Tibial artery (tissue), 4 donors: ENCODE measurements around the gene ABHD15.
A peak's percentile ranks its signal among the peaks of the same experiment; 100 is the strongest.

Experiments
- DNase-seq, 2 donors: peaks; one replicate each; pipeline ENCODE4 v3.0.0-alpha.2; 2019
- H3K27ac ChIP-seq, 2 donors: fragments of 200-600 bp; sonication (generic) in 1 of 2; 1 replicate in 1 of 2; 2 replicates in 1 of 2; pipeline ENCODE4 v1.5.1; 2018 to 2019; ENCODE audit warnings: mild to moderate bottlenecking in 1 of 2
- H3K27me3 ChIP-seq, 2 donors: fragments of 200-600 bp; sonication (generic) in 1 of 2; one replicate each; pipeline versions ENCODE4 v1.5.1 to v1.6.0; 2016 to 2019
- H3K36me3 ChIP-seq, 3 donors: fragments of 200-600 bp; sonication (generic) in 2 of 3; one replicate each; pipeline ENCODE4 v1.5.1; 2016 to 2019; ENCODE audit warnings: mild to moderate bottlenecking in 2 of 3
- H3K4me1 ChIP-seq, 4 donors: fragments of 200-600 bp; sonication (generic) in 2 of 4; 1 replicate in 3 of 4; 2 replicates in 1 of 4; pipeline ENCODE4 v1.5.1; 2016 to 2019
- H3K4me3 ChIP-seq, 2 donors: fragments of 200-600 bp; sonication (generic) in 1 of 2; 1 replicate in 1 of 2; 2 replicates in 1 of 2; pipeline ENCODE4 v1.5.1; 2018 to 2019; ENCODE audit warnings: mild to moderate bottlenecking in 2 of 2
- H3K9me3 ChIP-seq, 3 donors: fragments of 200-600 bp; sonication (generic) in 1 of 3; one replicate each; pipeline ENCODE4 v1.5.1; 2016 to 2019
- intact Hi-C: fragments of 100-400 bp; cut with DNase I; formaldehyde crosslinking; loops from one replicate; pipeline ENCODE4 v1.15.0; 2023; ENCODE audit warnings: low total_unique reads
- TF ChIP-seq, protein P1 (sequence below), 2 experiments: fragments of 200-600 bp in 1 of 2; fragments of 450-650 bp in 1 of 2; IDR thresholded peaks; one replicate each; pipeline ENCODE4 v1.5.1; 2017 to 2019; ENCODE audit warnings: antibody characterized with exemption in 2 of 2, mild to moderate bottlenecking in 1 of 2, moderate library complexity in 1 of 2

Gene ABHD15

GRCh38 chr17:29593591-29594518 lies 27.0 kb upstream of the ABHD15 start:
- Histone ChIP-seq H3K4me1 (peaks cover 0 to 45% (median 41%) of the 10 kb centered on the region in 4 donors), H3K9me3 (no peaks in the 10 kb centered on the region), H3K4me3 (peak overlapping the region; percentile 62 to 74), H3K27me3 (no peaks in the 10 kb centered on the region), H3K27ac (peak overlapping the region; percentile 17 to 48), H3K36me3 (no peaks in the 10 kb centered on the region)
- intact Hi-C loops = loop anchor here (10.0 kb wide), 1 partner anchor 769 kb away; no protein-coding TSS in a partner anchor
- no peak for DNase-seq
- TF ChIP-seq, protein P1, sequence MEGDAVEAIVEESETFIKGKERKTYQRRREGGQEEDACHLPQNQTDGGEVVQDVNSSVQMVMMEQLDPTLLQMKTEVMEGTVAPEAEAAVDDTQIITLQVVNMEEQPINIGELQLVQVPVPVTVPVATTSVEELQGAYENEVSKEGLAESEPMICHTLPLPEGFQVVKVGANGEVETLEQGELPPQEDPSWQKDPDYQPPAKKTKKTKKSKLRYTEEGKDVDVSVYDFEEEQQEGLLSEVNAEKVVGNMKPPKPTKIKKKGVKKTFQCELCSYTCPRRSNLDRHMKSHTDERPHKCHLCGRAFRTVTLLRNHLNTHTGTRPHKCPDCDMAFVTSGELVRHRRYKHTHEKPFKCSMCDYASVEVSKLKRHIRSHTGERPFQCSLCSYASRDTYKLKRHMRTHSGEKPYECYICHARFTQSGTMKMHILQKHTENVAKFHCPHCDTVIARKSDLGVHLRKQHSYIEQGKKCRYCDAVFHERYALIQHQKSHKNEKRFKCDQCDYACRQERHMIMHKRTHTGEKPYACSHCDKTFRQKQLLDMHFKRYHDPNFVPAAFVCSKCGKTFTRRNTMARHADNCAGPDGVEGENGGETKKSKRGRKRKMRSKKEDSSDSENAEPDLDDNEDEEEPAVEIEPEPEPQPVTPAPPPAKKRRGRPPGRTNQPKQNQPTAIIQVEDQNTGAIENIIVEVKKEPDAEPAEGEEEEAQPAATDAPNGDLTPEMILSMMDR (IDR thresholded peaks at IDR 0.05) = no peak

- peak in 1 of 2 donors; percentile 55 for DNase-seq
- TF ChIP-seq, protein P1 (IDR thresholded peaks at IDR 0.05) = no peak
- H3K27ac ChIP-seq = peak within 1 kb of the TSS; percentile 77 to 86
- no peaks in the 10 kb centered on the region for H3K9me3 ChIP-seq
- intact Hi-C loops = loop anchor here (10.0 kb wide), 1 partner anchor 768 kb away; no protein-coding TSS in a partner anchor
- H3K4me3 ChIP-seq = peak within 1 kb of the TSS; percentile 74
- no peaks in the 10 kb centered on the region for H3K36me3 ChIP-seq
- H3K27me3 ChIP-seq = no peaks in the 10 kb centered on the region
- peaks cover 0 to 53% (median 47%) of the 10 kb centered on the region in 4 donors for H3K4me1 ChIP-seq
Observed at GRCh38 chr17:29592850-29593551, 26.2 kb upstream of the ABHD15 start, which contains the start of gene ANKRD13B. ANKRD13B (plus strand) TSS chr17:29593132; CDS start chr17:29593622, 490 bp downstream.

DNA sequence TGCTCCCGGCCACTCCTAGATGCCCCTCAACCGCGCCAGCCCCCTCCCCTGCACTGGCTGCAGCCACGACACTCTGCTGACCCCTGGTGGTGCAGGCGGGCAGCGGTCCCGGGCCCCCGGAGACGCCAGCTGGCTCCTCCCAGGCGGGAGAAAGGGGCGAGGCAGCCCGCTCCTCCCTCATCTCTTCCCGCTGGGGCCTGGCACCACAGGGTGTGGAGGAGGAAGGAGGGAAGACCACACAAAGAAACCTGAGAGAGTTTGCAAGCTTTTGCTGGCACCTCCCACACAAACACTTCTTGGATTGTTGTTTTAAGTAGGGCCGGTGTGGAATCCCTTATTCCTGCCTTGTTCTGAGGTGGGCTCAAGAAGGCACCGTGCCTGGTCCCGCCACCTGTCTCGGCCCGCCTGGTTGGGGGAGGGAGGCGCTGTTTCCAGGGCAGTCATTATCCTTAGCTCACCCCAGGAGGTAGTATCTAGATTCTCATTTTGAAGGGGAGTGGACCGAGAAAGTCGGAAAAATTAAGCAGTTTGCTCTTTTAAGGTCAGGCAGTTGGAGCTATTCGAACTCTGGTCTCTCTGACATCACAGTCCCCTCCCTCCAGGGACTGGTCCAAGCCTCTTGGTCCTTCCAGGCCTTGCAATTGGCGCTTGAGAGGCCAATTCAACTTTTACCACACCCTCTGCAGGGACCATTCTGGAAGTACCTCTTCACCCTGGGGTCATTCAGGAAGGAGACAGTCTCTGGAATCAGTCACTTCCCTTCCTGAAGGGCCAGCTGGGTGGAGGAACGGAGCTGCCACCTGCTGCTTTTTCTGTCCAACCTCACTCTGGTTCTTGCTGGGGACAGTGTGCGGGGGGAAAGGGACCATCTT lies 25.1 kb upstream of the ABHD15 start:
- Histone ChIP-seq H3K9me3 (no peaks in the 10 kb centered on the region), H3K36me3 (no peaks in the 10 kb centered on the region), H3K27me3 (no peaks in the 10 kb centered on the region), H3K4me1 (peaks cover 0 to 64% (median 57%) of the 10 kb centered on the region in 4 donors), H3K27ac (peak overlapping the region; percentile 77 to 86), H3K4me3 (peak overlapping the region; percentile 74)
- intact Hi-C loops = loop anchor here (10.0 kb wide), 1 partner anchor 767 kb away; no protein-coding TSS in a partner anchor
- peak; percentile 81 to 92 for DNase-seq
- TF ChIP-seq, protein P1 (IDR thresholded peaks at IDR 0.05) = peak; percentile 96

DNA sequence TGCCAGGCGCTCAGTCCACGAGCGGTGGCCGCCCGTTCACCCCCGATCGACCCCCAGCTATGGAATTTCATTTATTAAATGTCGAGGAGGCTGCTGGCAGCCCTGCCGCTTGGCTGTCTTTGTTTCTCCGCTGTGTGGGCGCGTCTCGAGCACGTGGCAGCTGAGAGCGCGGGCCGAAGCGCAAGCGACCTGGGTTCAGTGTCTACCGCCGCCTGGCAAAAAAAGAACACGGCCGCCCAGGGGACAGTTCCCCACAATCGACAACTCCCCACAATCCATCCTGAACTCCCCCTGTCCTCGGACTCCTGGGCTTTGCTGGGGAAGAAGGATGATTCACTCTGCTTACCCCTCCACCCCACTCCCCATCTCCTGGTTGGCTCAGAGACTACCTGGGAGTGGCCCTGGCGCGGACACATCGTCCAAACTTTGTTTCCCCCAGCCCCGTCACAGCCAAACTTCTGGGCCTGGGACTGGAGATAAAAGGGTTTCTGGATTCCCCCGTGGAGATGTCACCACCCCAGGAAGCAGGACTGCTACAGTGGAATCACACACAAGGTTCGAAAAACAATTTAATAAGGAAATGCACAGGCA lies 24.4 kb upstream of the ABHD15 start:
- TF ChIP-seq, protein P1 (IDR thresholded peaks at IDR 0.05) = no peak
- Histone ChIP-seq H3K27ac (peak overlapping the region; percentile 77 to 86), H3K4me3 (peak overlapping the region; percentile 74), H3K27me3 (no peaks in the 10 kb centered on the region), H3K9me3 (no peaks in the 10 kb centered on the region), H3K4me1 (peaks cover 0 to 69% (median 63%) of the 10 kb centered on the region in 4 donors), H3K36me3 (no peaks in the 10 kb centered on the region)
- peak in 1 of 2 donors; percentile 63 for DNase-seq
- intact Hi-C loops = loop anchor here (10.0 kb wide), 1 partner anchor 766 kb away; no protein-coding TSS in a partner anchor
